ENCODE measurements around the gene FAM20A.

The FAM20A gene

DNA sequence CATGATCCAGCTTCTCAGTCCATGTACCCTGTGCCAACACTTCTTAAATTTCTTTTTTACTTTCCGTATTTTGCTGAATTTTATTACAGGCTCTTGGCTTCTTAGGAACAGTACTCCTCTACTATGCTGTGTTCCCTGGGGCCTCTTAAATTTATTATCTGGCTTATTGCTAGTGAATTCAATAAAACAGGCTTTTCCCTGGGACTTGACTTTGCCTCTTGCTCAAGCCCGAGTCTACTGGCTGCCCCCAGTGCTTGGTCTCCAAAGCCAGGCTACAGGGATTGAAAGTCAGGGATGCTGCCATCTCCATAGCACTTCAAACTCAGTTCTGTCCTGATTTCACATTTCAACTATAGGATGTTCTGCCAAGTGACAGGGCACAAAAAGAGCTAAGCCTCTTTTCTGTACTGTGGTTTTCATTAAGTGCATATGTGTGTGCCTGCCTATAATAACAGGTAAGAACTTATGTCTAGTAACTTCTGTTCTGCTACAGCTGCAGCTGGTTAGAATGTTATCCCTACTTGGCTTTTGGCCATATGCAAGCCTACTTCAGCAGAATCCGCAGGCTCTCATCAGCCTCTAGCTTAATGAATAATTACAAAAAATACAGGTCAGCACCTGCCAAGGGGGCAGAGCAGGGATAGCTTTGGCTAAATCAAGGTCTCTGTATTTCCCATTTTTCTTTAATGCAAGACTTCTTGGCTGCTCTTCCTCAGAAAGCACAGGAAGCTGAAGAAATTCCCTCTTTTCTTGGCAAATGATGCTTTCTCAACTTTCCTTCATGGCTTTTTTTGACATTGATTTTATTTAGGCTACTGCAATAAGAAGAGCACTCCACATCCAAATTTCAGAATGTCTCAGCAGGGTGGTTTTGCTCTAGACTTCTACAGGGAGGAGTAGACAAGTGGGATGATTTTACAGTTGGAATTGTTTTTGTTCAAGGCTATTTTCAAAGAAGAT is 8.2 kb downstream of the FAM20A start:
- DNase-seq (ENCODE audit: low read depth): no peak
- H3K4me3 ChIP-seq (ENCODE audit: low read depth, low read length): no peak overlapping the region
- TF ChIP-seq, protein P1, sequence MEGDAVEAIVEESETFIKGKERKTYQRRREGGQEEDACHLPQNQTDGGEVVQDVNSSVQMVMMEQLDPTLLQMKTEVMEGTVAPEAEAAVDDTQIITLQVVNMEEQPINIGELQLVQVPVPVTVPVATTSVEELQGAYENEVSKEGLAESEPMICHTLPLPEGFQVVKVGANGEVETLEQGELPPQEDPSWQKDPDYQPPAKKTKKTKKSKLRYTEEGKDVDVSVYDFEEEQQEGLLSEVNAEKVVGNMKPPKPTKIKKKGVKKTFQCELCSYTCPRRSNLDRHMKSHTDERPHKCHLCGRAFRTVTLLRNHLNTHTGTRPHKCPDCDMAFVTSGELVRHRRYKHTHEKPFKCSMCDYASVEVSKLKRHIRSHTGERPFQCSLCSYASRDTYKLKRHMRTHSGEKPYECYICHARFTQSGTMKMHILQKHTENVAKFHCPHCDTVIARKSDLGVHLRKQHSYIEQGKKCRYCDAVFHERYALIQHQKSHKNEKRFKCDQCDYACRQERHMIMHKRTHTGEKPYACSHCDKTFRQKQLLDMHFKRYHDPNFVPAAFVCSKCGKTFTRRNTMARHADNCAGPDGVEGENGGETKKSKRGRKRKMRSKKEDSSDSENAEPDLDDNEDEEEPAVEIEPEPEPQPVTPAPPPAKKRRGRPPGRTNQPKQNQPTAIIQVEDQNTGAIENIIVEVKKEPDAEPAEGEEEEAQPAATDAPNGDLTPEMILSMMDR (IDR thresholded peaks at IDR 0.05; ENCODE audit: control insufficient read depth, extremely low read depth, insufficient read depth): no peak

DNA sequence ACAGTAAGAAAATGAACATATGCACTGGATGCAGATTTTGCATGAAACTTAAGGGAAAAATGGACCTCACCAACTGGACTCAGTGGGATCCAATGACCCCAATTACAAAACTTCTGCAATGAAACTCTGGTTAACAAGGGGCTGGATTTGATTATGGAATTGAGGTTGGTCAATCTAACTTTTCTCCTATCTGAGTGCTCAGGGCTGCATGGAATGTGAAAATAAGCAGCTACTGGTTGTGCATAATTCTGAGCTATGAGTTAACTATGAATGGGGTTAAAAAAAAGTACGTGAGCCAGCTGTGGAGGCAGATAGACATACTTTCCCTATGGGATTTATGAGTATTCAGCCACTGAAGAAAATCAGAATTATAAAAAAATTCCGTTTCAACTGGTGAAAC is 9.2 kb downstream of the FAM20A start:
- TF ChIP-seq, protein P1 (IDR thresholded peaks at IDR 0.05; ENCODE audit: control insufficient read depth, extremely low read depth, insufficient read depth): no peak
- H3K4me3 ChIP-seq (ENCODE audit: low read depth, low read length): no peak overlapping the region
- DNase-seq (ENCODE audit: low read depth): no peak

DNA sequence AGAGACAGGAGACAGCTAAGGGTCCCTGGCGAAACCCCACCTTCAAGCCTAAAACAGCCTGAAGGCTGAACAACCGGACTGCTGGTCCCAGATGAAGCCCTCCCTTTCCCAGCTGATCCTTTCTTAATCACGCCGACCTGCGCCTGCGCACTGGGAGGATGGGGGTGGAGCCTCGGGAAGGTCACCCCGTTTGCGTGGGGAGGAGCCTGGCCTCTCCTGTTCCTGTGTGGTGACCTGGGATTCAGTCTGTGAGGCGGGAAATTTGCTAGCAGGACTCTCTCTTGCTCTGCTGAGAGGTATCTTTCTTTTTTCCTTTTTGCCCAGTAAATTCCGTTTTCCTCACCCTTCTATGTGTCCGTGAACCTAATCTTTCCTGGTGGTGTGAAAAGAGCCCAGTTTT is 9.6 kb downstream of the FAM20A start:
- TF ChIP-seq, protein P1 (IDR thresholded peaks at IDR 0.05; ENCODE audit: control insufficient read depth, extremely low read depth, insufficient read depth): no peak
- no peak for DNase-seq (ENCODE audit: low read depth)
- H3K4me3 ChIP-seq (ENCODE audit: low read depth, low read length): no peak overlapping the region

DNA sequence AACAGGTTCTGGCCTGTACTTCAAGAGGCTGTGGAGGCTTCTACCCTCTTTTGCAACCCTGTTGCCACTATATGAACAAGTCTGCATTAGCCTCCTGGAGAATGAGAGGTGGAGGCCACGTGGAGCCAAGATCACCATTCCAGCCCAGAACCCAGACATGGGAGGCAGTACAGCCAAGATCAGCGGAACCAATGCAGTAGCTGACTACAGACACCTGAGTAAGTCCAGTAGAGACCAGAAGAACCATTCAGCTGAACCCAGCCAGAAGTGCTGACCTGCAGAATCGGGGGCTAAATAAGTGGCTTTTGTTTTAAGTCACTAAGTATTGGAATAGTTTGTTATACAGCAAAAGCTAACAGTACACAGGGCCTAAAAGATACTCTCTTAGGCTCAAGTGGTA is 12.1 kb downstream of the FAM20A start:
- TF ChIP-seq, protein P1 (IDR thresholded peaks at IDR 0.05; ENCODE audit: control insufficient read depth, extremely low read depth, insufficient read depth): no peak
- H3K4me3 ChIP-seq (ENCODE audit: low read depth, low read length): no peak overlapping the region
- DNase-seq (ENCODE audit: low read depth): no peak

DNA sequence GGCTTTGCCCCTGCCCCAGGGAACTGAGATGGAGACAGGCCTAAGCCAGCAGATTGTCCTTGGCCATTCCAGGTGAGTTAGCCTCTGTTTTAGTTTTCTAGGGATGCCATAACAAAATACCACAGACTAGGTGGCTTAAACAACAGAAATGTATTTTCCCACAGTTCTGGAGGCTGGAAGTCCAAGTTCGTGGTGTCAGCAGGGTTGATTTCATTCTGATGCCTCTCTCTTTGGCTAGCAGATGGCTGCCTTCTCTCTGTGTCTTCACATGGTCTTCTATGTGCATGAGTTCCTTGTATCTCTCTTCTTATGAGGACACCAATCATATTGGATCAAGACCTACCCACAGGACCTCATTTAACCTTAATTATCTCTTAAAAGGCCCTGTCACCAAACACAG is 12.8 kb downstream of the FAM20A start:
- TF ChIP-seq, protein P1 (IDR thresholded peaks at IDR 0.05; ENCODE audit: control insufficient read depth, extremely low read depth, insufficient read depth): no peak
- H3K4me3 ChIP-seq (ENCODE audit: low read depth, low read length): no peak overlapping the region
- no peak for DNase-seq (ENCODE audit: low read depth)

DNA sequence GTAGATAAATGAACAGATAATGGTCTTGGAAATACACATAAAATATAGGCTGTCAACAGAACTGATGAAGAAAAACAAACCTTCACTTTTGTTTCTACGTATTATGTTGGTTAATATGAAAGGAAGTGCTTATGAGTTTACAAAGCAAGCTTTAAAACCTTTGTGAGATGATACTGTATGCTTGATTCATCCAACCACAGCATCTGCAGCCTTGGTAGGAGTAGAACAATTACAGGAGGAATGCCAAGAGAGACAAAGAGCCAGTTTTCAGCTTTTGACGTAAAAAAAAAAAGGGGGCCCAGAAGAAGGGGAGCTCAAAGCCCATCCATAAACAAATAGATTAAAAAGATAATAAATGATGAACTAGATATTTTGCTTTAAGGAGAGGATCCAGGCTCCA is 13.3 kb downstream of the FAM20A start:
- DNase-seq (ENCODE audit: low read depth): no peak
- TF ChIP-seq, protein P1 (IDR thresholded peaks at IDR 0.05; ENCODE audit: control insufficient read depth, extremely low read depth, insufficient read depth): no peak
- H3K4me3 ChIP-seq (ENCODE audit: low read depth, low read length): no peak overlapping the region

Data from LNCaP clone FGC (cell line).